Gastroesophageal sphincter (tissue), 4 donors: ENCODE results near the gene SLC25A33. TPM values are rescaled to one million over a fixed set of nuclear protein-coding genes. Genes with fewer than 3 reads are reported as not detected.

Source experiments
- ATAC-seq: fragments of 150-250 bp; one replicate; pipeline ENCODE4 v1.9.1; 2016; ENCODE audit warnings: mild to moderate bottlenecking, moderate library complexity
- H3K27ac ChIP-seq, 4 donors: fragments of 200-600 bp; sonication (generic) in 3 of 4; 1 replicate in 3 of 4; 2 replicates in 1 of 4; pipeline ENCODE4 v1.5.1; 2016 to 2019
- H3K27me3 ChIP-seq: fragments of 200-600 bp; sonication (generic); one replicate; pipeline ENCODE4 v1.5.1; 2019
- H3K36me3 ChIP-seq, 2 donors: fragments of 200-600 bp; sonication (generic); one replicate each; pipeline ENCODE4 v1.5.1; 2019; ENCODE audit warnings: control low read depth in 1 of 2
- H3K4me1 ChIP-seq, 3 donors: fragments of 200-600 bp; sonication (generic); 1 replicate in 2 of 3; 2 replicates in 1 of 3; pipeline ENCODE4 v1.5.1; 2016 to 2019; ENCODE audit warnings: control low read depth in 2 of 3
- H3K4me3 ChIP-seq, 2 donors: fragments of 200-600 bp; sonication (generic); one replicate each; pipeline ENCODE4 v1.5.1; 2019; ENCODE audit warnings: mild to moderate bottlenecking in 1 of 2, moderate library complexity in 1 of 2
- H3K9me3 ChIP-seq, 3 donors: fragments of 200-600 bp; sonication (generic); one replicate each; pipeline ENCODE4 v1.5.1; 2017 to 2019; ENCODE audit warnings: control low read depth in 2 of 3
- CTCF ChIP-seq, 4 experiments: fragments of 200-600 bp in 2 of 4; fragments of 450-650 bp in 2 of 4; sonication (generic) in 1 of 4; IDR thresholded peaks; one replicate each; pipeline ENCODE4 v1.5.1; 2017 to 2019; ENCODE audit warnings: antibody characterized with exemption in 4 of 4, mild to moderate bottlenecking in 2 of 4, moderate library complexity in 2 of 4
- EP300 ChIP-seq: sonication (generic); formaldehyde crosslinking; IDR thresholded peaks from one replicate; pipeline ENCODE4 v1.6.1; 2017; ENCODE audit warnings: antibody characterized with exemption, mild to moderate bottlenecking
- POLR2A ChIP-seq, 2 donors: fragments of 450-650 bp; IDR thresholded peaks; one replicate each; pipeline ENCODE4 v1.6.1; 2017; ENCODE audit warnings: antibody characterized with exemption in 2 of 2, mild to moderate bottlenecking in 2 of 2, moderate library complexity in 1 of 2
- POLR2AphosphoS5 ChIP-seq: sonication (generic); formaldehyde crosslinking; IDR thresholded peaks from one replicate; pipeline ENCODE4 v1.6.1; 2017; ENCODE audit warnings: antibody characterized with exemption
- WGBS, 2 donors: methylation state at CpG; one replicate each; pipeline ENCODE4 v1.1.5; 2018; ENCODE audit warnings: low coverage in 1 of 2; 5-methylcytosine and 5-hydroxymethylcytosine counted together
- total RNA-seq, 4 donors: library from RNA; depleted of rRNA; stranded (reverse); fragments of >200 nt; gene quantifications; one replicate each; pipeline ENCODE4 v1.1.0, GENCODE V29; 2016

SLC25A33 gene
- total RNA-seq, 4 donors from 2014 or later: 7.0 to 11.5 (median 10.5) TPM

GRCh38 chr1:9634582-9634981 is 95.3 kb downstream of the SLC25A33 start:
- H3K4me1 ChIP-seq: no peaks in the 10 kb centered on the region
- no peak for TF ChIP-seq EP300
- TF ChIP-seq CTCF (IDR thresholded peaks at IDR 0.05): no peak
- TF ChIP-seq POLR2AphosphoS5: no peak
- TF ChIP-seq POLR2A (IDR thresholded peaks at IDR 0.05): no peak
- WGBS, 2 donors: 50 to 57% methylated on average over 1 to 2 of the region's 2 CpGs
- H3K36me3 ChIP-seq: no peaks in the 10 kb centered on the region
- no peak for ATAC-seq
- H3K27me3 ChIP-seq: no peaks in the 10 kb centered on the region
- H3K9me3 ChIP-seq: no peaks in the 10 kb centered on the region
- H3K27ac ChIP-seq: no peak overlapping the region
- H3K4me3 ChIP-seq: no peak overlapping the region

Other genes with a start within 250 kb of the SLC25A33 start
- 100 to 1,000 TPM in 2 of 4 donors, 10 to 100 TPM in 2; 56.3 to 111 (median 99.5) TPM for gene SPSB1, start 246.6 kb upstream of the SLC25A33 start, total RNA-seq
- gene TMEM201, start 49.4 kb downstream of the SLC25A33 start, total RNA-seq: 1 to 10 TPM; 4.4 to 9.3 (median 5.5) TPM
- gene PIK3CD, start 112.3 kb downstream of the SLC25A33 start, total RNA-seq: 10 to 100 TPM in 3 of 4 donors, 1 to 10 TPM in 1; 8.2 to 18.2 (median 15.4) TPM